ENCODE measurements around the gene B3GALT4.

DNA sequence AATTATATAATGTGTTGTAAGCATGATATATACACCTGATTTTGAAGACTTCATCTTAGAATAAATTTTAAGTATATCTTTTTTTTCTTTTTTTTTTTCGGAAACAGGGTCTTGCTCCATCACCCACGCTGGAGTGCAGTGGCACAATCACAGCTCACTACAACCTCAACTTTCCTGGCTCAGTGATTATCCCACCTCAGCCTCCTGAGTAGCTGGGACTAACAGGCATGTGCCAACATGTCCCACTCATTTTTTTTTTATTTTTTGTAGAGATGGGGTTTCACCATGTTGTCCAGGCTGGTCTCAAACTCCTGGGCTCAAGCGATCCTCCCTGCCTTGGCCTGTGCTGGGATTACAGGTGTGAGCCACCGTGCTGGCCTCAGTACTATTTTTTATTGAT lies 22.3 kb upstream of the B3GALT4 start:
- TF ChIP-seq, protein P1, sequence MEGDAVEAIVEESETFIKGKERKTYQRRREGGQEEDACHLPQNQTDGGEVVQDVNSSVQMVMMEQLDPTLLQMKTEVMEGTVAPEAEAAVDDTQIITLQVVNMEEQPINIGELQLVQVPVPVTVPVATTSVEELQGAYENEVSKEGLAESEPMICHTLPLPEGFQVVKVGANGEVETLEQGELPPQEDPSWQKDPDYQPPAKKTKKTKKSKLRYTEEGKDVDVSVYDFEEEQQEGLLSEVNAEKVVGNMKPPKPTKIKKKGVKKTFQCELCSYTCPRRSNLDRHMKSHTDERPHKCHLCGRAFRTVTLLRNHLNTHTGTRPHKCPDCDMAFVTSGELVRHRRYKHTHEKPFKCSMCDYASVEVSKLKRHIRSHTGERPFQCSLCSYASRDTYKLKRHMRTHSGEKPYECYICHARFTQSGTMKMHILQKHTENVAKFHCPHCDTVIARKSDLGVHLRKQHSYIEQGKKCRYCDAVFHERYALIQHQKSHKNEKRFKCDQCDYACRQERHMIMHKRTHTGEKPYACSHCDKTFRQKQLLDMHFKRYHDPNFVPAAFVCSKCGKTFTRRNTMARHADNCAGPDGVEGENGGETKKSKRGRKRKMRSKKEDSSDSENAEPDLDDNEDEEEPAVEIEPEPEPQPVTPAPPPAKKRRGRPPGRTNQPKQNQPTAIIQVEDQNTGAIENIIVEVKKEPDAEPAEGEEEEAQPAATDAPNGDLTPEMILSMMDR (IDR thresholded peaks at IDR 0.05) = no peak
- no peak for TF ChIP-seq POLR2A (IDR thresholded peaks at IDR 0.05)
